ENCODE data around the gene ERN1.

The ERN1 gene

DNA sequence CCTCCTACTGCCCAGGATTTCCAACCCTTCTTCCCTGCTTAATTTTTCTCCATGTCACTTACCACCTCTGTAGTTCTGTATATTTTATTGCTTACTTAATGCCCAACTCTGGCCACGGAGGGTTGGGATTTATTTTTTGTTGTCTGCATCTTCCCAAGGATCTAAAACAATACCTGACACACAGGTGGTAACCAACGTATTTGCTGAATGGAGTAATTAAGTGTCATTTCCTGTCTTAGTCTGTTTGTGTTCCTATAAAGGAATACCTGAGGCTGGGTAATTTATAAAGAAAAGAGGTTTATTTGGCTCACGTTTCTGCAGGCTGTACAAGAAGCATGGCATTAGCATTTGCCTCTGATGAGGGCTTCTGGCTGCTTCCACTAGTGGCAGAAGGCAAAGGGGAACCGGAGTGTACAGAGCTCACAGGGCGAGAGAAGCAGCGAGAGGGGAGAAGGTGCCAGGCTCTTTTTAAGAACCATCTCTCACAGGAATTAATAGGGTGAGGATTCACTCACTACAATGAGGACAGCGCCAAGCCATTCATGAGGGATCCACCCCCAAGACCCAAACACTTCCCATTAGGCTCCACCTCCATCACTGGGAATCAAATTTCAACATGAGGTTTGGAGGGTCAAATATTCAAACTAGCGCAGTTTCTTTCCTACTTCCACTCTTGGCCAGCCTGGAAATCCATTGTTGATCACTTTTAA lies 44.8 kb downstream of the ERN1 start:
- H3K4me3 ChIP-seq (ENCODE audit: low read depth, low read length), result no peak overlapping the region
- TF ChIP-seq, protein P1, sequence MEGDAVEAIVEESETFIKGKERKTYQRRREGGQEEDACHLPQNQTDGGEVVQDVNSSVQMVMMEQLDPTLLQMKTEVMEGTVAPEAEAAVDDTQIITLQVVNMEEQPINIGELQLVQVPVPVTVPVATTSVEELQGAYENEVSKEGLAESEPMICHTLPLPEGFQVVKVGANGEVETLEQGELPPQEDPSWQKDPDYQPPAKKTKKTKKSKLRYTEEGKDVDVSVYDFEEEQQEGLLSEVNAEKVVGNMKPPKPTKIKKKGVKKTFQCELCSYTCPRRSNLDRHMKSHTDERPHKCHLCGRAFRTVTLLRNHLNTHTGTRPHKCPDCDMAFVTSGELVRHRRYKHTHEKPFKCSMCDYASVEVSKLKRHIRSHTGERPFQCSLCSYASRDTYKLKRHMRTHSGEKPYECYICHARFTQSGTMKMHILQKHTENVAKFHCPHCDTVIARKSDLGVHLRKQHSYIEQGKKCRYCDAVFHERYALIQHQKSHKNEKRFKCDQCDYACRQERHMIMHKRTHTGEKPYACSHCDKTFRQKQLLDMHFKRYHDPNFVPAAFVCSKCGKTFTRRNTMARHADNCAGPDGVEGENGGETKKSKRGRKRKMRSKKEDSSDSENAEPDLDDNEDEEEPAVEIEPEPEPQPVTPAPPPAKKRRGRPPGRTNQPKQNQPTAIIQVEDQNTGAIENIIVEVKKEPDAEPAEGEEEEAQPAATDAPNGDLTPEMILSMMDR (IDR thresholded peaks at IDR 0.05; ENCODE audit: low read depth, low read length, missing control alignments), result no peak
- DNase-seq (ENCODE audit: low read depth), result no peak

DNA sequence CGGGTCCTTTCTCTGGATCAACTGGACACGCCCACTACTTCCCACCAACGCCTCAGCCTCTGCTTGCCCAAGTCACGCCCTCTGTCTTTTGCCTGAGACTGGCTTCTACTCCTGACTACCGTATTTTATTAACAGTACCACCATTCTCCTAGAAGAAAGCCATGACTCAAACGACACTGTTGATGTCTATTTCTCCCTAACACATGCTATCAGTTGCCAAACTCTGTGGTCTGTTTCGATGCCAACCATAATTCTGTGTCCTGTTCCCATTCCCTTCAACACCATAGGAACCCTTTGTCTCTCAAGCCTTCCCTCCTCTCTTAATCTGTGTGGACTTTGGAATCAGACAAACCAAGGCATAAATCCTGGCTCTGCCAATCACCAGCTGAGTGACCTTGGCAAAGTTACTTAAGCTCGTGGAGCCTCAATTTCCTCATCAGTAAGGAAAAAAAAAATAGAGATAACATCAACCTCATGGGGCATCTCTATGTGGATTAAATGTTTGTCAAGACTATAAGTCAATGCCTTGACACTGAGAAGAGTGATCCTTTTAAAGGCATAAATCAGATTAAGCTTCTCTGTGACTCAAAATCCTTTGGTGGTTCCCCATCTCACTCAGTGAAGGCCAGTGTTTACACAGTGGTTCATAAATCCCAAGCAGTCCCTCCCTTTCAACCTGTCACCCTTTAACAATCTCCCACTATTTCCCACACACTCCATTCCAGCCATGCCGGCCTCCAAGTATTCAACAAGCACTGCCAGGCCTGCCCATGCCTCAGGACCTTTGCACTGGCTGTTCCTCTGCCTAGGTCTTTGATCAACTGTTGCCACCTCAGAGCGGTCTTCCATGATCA lies 45.6 kb downstream of the ERN1 start:
- DNase-seq (ENCODE audit: low read depth), result no peak
- no peak overlapping the region for H3K4me3 ChIP-seq (ENCODE audit: low read depth, low read length)
- TF ChIP-seq, protein P1 (IDR thresholded peaks at IDR 0.05; ENCODE audit: low read depth, low read length, missing control alignments), result no peak

DNA sequence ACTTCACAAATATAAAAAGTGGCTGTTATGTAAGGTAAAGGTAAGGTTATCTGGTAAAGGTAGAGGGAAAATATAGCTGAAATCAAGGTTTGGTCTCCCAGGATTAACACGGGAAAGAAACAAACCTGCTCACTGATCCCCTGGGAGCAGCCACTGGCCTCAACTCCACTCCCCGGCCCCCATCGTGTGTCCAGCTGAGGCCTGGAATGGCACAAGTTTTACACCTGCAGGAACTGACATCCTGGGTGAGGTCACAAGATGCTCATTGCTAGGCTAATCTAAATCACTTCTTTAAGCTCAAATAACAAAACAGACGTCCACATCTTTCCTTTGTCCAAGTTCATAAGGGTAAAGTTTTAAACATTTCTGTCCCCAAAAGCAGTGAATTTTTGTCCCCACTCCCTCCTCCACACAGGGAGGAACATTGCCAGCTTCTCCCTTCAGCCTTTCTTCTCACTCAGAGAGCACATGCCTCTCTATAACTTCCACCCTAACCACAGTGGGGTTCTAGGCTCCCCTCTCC lies 46.3 kb downstream of the ERN1 start:
- H3K4me3 ChIP-seq (ENCODE audit: low read depth, low read length), result no peak overlapping the region
- TF ChIP-seq, protein P1 (IDR thresholded peaks at IDR 0.05; ENCODE audit: low read depth, low read length, missing control alignments), result no peak
- no peak for DNase-seq (ENCODE audit: low read depth)

DNA sequence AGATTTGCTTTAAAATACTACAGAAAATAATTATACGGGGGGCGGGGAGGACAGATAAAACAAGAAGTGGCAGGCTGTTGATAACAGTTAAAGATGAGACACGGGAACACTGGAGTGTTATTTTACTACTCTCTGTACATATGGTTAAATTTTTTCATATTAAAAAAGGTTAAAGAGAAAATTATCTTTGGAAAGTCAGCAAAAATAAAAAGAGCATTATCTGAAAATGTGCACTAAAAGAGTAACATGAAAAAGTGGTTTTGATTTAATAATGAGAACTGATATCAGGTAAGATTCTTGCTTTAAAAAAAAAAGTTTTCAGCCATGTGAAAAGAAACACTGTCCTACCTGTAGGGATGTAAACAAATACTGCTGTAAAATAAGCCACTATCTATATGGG lies 46.9 kb downstream of the ERN1 start:
- H3K4me3 ChIP-seq (ENCODE audit: low read depth, low read length), result no peak overlapping the region
- TF ChIP-seq, protein P1 (IDR thresholded peaks at IDR 0.05; ENCODE audit: low read depth, low read length, missing control alignments), result no peak
- DNase-seq (ENCODE audit: low read depth), result no peak

DNA sequence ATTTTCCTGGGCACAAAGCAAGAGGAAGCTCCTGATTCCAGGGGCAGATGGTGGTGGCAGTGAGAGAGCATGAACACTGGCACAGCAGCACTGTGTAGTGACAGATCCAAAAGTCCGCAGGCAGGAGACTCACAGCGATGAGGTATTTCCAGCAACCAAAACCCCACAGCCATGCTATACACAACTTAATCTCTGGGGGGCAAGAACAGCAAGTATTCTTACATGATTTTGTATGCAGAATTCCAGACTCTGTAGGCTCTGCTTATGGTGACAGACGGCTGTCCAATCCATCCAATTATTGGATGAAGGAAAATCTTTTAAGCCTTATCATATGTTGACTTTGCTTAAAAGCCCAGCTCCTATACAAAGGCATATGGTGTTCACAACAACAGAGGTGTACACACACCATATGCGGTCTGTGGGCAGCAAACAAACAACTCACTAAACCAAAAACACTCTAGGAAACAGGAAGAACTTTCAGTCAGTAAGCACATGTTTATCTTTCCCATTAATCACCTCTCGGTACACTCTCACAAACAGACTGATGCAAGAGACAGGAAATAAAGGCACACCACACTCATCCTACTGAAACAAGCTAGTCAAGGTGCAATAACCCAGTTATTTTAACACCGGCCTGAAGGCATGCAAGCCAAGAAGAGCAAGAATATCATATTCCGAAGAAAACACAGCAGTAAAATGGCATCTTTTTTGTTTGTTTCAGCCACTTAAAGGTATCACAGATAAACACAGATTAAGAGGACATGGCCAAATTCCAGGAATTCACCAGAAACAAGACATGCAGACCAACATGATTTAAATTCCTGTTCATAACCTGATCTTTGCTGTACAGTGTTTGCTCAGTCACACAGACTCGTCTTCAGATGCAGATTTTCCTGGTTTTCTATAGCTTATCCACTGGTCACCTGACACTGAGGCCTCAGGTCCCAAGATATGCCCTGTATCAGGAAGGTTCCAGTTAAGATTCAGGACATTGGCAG lies 47.8 kb downstream of the ERN1 start:
- peak; percentile 75 for DNase-seq (ENCODE audit: low read depth)
- TF ChIP-seq, protein P1 (IDR thresholded peaks at IDR 0.05; ENCODE audit: low read depth, low read length, missing control alignments), result no peak

DNA sequence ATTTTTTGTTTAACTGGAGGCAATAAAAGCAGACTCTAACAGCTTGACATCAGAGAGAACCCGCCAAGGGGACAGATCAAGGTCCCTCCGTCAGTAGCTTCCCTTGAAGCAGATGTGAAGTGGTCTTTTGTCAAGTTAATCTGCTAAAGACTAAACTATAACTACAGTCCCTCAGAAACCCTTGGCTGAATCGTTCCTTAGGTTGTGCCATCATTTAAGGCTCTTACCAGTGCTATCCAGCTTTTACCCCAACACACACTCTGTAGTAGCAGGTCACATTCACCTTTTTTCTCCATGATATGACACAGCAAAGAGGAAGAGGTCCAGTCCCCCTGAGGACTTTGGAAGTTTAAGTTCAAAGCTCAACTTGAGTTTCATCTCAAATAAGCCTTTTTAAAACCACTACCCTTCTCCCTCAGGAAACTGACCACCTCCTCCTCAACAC lies 49.7 kb downstream of the ERN1 start:
- DNase-seq (ENCODE audit: low read depth), result no peak
- TF ChIP-seq, protein P1 (IDR thresholded peaks at IDR 0.05; ENCODE audit: low read depth, low read length, missing control alignments), result no peak
- H3K4me3 ChIP-seq (ENCODE audit: low read depth, low read length), result no peak overlapping the region

More for the DNA sequence above, 47.8 kb downstream of the ERN1 start:
- no peak overlapping the region for H3K4me3 ChIP-seq (ENCODE audit: low read depth, low read length)

Data from GM12864 (cell line).